B cell (primary cell): ENCODE data around the gene TMEM108. TPM values are rescaled to one million over a fixed set of nuclear protein-coding genes. Genes with fewer than 3 reads are reported as not detected.

ENCODE experiments used
- ATAC-seq: fragments of 200-7000 bp; cut with Tn5 transposase; one replicate; pipeline ENCODE4 v1.10.0; 2021; ENCODE audit warnings: low read depth, mild to moderate bottlenecking, moderate number of reproducible peaks, moderate library complexity
- CTCF ChIA-PET: fragments of 350-600 bp; sonication (Branson Sonifier 250); formaldehyde crosslinking; loops from one replicate; lab custom pipeline; 2021; ENCODE audit warnings: antibody characterized with exemption, inconsistent platforms; lab: Charles Lee
- POLR2A ChIA-PET: fragments of 350-600 bp; sonication (Branson Sonifier 250); formaldehyde crosslinking; loops from one replicate; lab custom pipeline; 2021; ENCODE audit warnings: antibody characterized with exemption; lab: Charles Lee
- DNase-seq: peaks from one replicate; pipeline ENCODE4 v3.0.0; 2013
- H2AFZ ChIP-seq: 2 replicates; pipeline ENCODE4 v1.6.1; 2012; ENCODE audit warnings: mild to moderate bottlenecking, low read depth, low read length; ENCODE audit not compliant: insufficient read depth, poor library complexity, severe bottlenecking
- H3K27ac ChIP-seq, 2 donors: 1 replicate in 1 of 2; 2 replicates in 1 of 2; pipeline ENCODE4 v1.5.1; 2012 to 2013; ENCODE audit warnings: low read length in 2 of 2, mild to moderate bottlenecking in 2 of 2, moderate library complexity in 1 of 2
- H3K27me3 ChIP-seq, 4 experiments: fragments of 200-600 bp in 1 of 4; sonication (generic) in 1 of 4; replicated peaks in 1 of 4; 1 replicate in 2 of 4; 2 replicates in 2 of 4; pipeline versions ENCODE4 v1.6.1 to v1.7.0; 2013 to 2016; ENCODE audit warnings: low read length in 3 of 4, mild to moderate bottlenecking in 2 of 4, mixed read lengths in 1 of 4, moderate library complexity in 1 of 4; ENCODE audit not compliant: insufficient read depth in 4 of 4, control insufficient read depth in 3 of 4; ENCODE audit errors: control extremely low read depth in 1 of 4
- H3K36me3 ChIP-seq, 2 experiments: replicated peaks in 1 of 2; 1 replicate in 1 of 2; 2 replicates in 1 of 2; pipeline versions ENCODE4 v1.6.1 to v1.7.1; 2013; ENCODE audit warnings: low read length in 1 of 2; ENCODE audit not compliant: insufficient read depth in 2 of 2, control insufficient read depth in 1 of 2; ENCODE audit errors: control extremely low read depth in 1 of 2, extremely low read depth in 1 of 2
- H3K4me1 ChIP-seq, 2 donors: fragments of 200-600 bp in 1 of 2; sonication (generic) in 1 of 2; 1 replicate in 1 of 2; 2 replicates in 1 of 2; pipeline versions ENCODE4 v1.5.1 to v1.6.1; 2013 to 2017; ENCODE audit warnings: low read length in 2 of 2; ENCODE audit not compliant: control insufficient read depth in 2 of 2, insufficient read depth in 2 of 2
- H3K4me2 ChIP-seq: replicated peaks from 2 replicates; pipeline ENCODE3; 2012; ENCODE audit warnings: mild to moderate bottlenecking, low read depth, low read length; ENCODE audit not compliant: poor library complexity, severe bottlenecking
- H3K4me3 ChIP-seq, 5 experiments: fragments of 200-600 bp in 1 of 5; sonication (generic) in 1 of 5; 1 replicate in 3 of 5; 2 replicates in 2 of 5; pipeline versions ENCODE4 v1.5.1 to v1.7.0; 2011 to 2016; ENCODE audit warnings: low read length in 4 of 5, mild to moderate bottlenecking in 4 of 5, low read depth in 2 of 5, control low read depth in 1 of 5, moderate library complexity in 1 of 5; ENCODE audit not compliant: insufficient read depth in 1 of 5; ENCODE audit errors: control extremely low read depth in 1 of 5, extremely low read depth in 1 of 5
- H3K79me2 ChIP-seq: fragments of 200-600 bp; sonication (generic); one replicate; pipeline ENCODE4 v1.6.0; 2016; ENCODE audit warnings: low read length; ENCODE audit not compliant: control insufficient read depth, insufficient read depth
- H3K9ac ChIP-seq: fragments of 200-600 bp; sonication (generic); 2 replicates; pipeline ENCODE4 v1.6.1; 2017; ENCODE audit warnings: mild to moderate bottlenecking, low read length, moderate library complexity
- H3K9me3 ChIP-seq, 3 donors: one replicate each; pipeline versions ENCODE4 v1.6.1 to v1.7.1; 2013; ENCODE audit warnings: low read length in 2 of 3; ENCODE audit not compliant: control insufficient read depth in 2 of 3, insufficient read depth in 1 of 3; ENCODE audit errors: control extremely low read depth in 1 of 3
- H4K20me1 ChIP-seq: 2 replicates; pipeline ENCODE4 v1.6.0; 2012; ENCODE audit warnings: mild to moderate bottlenecking, low read length; ENCODE audit not compliant: insufficient read depth, control insufficient read depth, poor library complexity, severe bottlenecking
- H3K27ac Mint-ChIP-seq: one replicate; pipeline ENCODE4 v1.8.0; 2021; ENCODE audit warnings: mixed read lengths
- H3K27me3 Mint-ChIP-seq: one replicate; pipeline ENCODE4 v1.8.0; 2021; ENCODE audit warnings: mixed read lengths
- H3K4me1 Mint-ChIP-seq: one replicate; pipeline ENCODE4 v1.8.0; 2021; ENCODE audit warnings: mixed read lengths
- H3K4me3 Mint-ChIP-seq: one replicate; pipeline ENCODE4 v1.8.0; 2021; ENCODE audit warnings: mixed read lengths
- H3K9me3 Mint-ChIP-seq: one replicate; pipeline ENCODE4 v1.8.0; 2022; ENCODE audit warnings: mixed read lengths; ENCODE audit not compliant: insufficient read depth
- EZH2 ChIP-seq: IDR thresholded peaks from 2 replicates; pipeline ENCODE4 v1.6.1; 2012; ENCODE audit warnings: borderline replicate concordance, low read depth, mild to moderate bottlenecking, moderate library complexity, low read length; ENCODE audit not compliant: insufficient read depth, poor library complexity, severe bottlenecking
- WGBS: methylation state at CpG from one replicate; pipeline ENCODE4 v1.1.5; 2013; ENCODE audit warnings: missing lambda C conversion rate; ENCODE audit not compliant: insufficient coverage; 5-methylcytosine and 5-hydroxymethylcytosine counted together
- intact Hi-C: fragments of 100-400 bp; cut with micrococcal nuclease; formaldehyde crosslinking; loops from one replicate; pipeline ENCODE4 v1.10.0; 2022
- polyA plus RNA-seq: library from polyadenylated mRNA; depleted of rRNA; stranded (reverse); fragments of >200 nt; gene quantifications from 2 replicates; pipeline ENCODE4 v1.2.3, GENCODE V29; 2012
- total RNA-seq, 2 donors: library from RNA; stranded (reverse); fragments of 120-200 nt in 1 of 2; gene quantifications; 1 replicate in 1 of 2; 2 replicates in 1 of 2; pipeline versions ENCODE4 v1.2.3 to v1.2.4, GENCODE V29; 2013 to 2022
- TF ChIP-seq, protein P1 (sequence below): fragments of 200-600 bp; IDR thresholded peaks from one replicate; pipeline ENCODE4 v1.8.0; 2022; ENCODE audit warnings: antibody characterized with exemption, mild to moderate bottlenecking

TMEM108 gene
- total and polyA plus RNA-seq, 2 donors (not counting 1 experiment from before 2014, with no cell fraction given), result not detected

- Histone ChIP-seq H3K36me3 (no peaks in the 10 kb centered on the region), H4K20me1 (no peaks in the 10 kb centered on the region), H3K27me3 (no peaks in the 10 kb centered on the region), H3K27ac (no peak overlapping the region), H3K79me2 (no peaks in the 10 kb centered on the region), H3K4me2 (no peak overlapping the region), H3K4me3 (no peak overlapping the region), H3K9me3 (no peaks in the 10 kb centered on the region), H2AFZ (no peak overlapping the region), H3K4me1 (no peaks in the 10 kb centered on the region), H3K9ac (no peak overlapping the region)
- no peak for TF ChIP-seq EZH2
- TF ChIP-seq, protein P1, sequence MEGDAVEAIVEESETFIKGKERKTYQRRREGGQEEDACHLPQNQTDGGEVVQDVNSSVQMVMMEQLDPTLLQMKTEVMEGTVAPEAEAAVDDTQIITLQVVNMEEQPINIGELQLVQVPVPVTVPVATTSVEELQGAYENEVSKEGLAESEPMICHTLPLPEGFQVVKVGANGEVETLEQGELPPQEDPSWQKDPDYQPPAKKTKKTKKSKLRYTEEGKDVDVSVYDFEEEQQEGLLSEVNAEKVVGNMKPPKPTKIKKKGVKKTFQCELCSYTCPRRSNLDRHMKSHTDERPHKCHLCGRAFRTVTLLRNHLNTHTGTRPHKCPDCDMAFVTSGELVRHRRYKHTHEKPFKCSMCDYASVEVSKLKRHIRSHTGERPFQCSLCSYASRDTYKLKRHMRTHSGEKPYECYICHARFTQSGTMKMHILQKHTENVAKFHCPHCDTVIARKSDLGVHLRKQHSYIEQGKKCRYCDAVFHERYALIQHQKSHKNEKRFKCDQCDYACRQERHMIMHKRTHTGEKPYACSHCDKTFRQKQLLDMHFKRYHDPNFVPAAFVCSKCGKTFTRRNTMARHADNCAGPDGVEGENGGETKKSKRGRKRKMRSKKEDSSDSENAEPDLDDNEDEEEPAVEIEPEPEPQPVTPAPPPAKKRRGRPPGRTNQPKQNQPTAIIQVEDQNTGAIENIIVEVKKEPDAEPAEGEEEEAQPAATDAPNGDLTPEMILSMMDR, result no peak
- no peak for DNase-seq
- no peaks in the 10 kb centered on the region for H3K4me1 Mint-ChIP-seq
- intact Hi-C loops, result no loop called here
- ATAC-seq, result no peak
- no CpG with 5 or more reads among the region's 2 CpGs for WGBS
- no peaks in the 10 kb centered on the region for H3K9me3 Mint-ChIP-seq
- ChIA-PET CTCF (no interaction called here), POLR2A (no interaction called here)
- peaks cover 16% of the 10 kb centered on the region for H3K27me3 Mint-ChIP-seq
- no peak overlapping the region for H3K4me3 Mint-ChIP-seq
- no peak overlapping the region for H3K27ac Mint-ChIP-seq
These were observed 27.8 kb downstream of the TMEM108 start for GRCh38 chr3:133066026-133066425.

- Histone ChIP-seq H3K9me3 (peaks cover 0 to 1% (median 0%) of the 10 kb centered on the region in 3 donors), H3K27ac (no peak overlapping the region), H3K4me3 (no peak overlapping the region), H2AFZ (no peak overlapping the region), H3K27me3 (no peaks in the 10 kb centered on the region), H4K20me1 (no peaks in the 10 kb centered on the region), H3K79me2 (no peaks in the 10 kb centered on the region), H3K36me3 (no peaks in the 10 kb centered on the region), H3K4me2 (no peak overlapping the region), H3K4me1 (no peaks in the 10 kb centered on the region), H3K9ac (no peak overlapping the region)
- DNase-seq (no peak), ATAC-seq (no peak)
- ChIA-PET CTCF (no interaction called here), POLR2A (no interaction called here)
- Mint-ChIP-seq H3K4me1 (no peaks in the 10 kb centered on the region), H3K9me3 (no peaks in the 10 kb centered on the region), H3K4me3 (no peak overlapping the region), H3K27me3 (peaks cover 4% of the 10 kb centered on the region), H3K27ac (no peak overlapping the region)
- whole genome bisulfite sequencing, result no CpG with 5 or more reads among the region's 2 CpGs
- TF ChIP-seq, protein P1, result no peak
- TF ChIP-seq EZH2, result no peak
- intact Hi-C loops, result no loop called here
These were observed 31.5 kb downstream of the TMEM108 start for GRCh38 chr3:133069556-133070286.
